CD4-positive, alpha-beta T cell (primary cell): ENCODE data around the gene LIPE. TPM values are rescaled to one million over a fixed set of nuclear protein-coding genes. Genes with fewer than 3 reads are reported as not detected.
A peak's percentile ranks its signal among the peaks of the same experiment; 100 is the strongest.

Source experiments
- ATAC-seq: fragments of 200-7000 bp; cut with Tn5 transposase; one replicate; pipeline ENCODE4 v1.10.0; 2022; ENCODE audit warnings: mild to moderate bottlenecking; ENCODE audit not compliant: poor library complexity
- CTCF ChIA-PET: fragments of 350-600 bp; sonication (Branson Sonifier 250); formaldehyde crosslinking; loops from one replicate; lab custom pipeline; 2021; ENCODE audit warnings: antibody characterized with exemption, inconsistent platforms; lab: Charles Lee
- POLR2A ChIA-PET: fragments of 350-600 bp; sonication (Branson Sonifier 250); formaldehyde crosslinking; loops from one replicate; lab custom pipeline; 2021; ENCODE audit warnings: antibody characterized with exemption, inconsistent platforms; lab: Charles Lee
- DNase-seq, 14 experiments: peaks; one replicate each; pipeline ENCODE4 v3.0.0-alpha.2; 2013 to 2020; ENCODE audit warnings: mixed read lengths in 2 of 14
- H3K27ac ChIP-seq, 2 donors: one replicate each; pipeline versions ENCODE4 v1.5.1 to v1.7.0; 2013; ENCODE audit warnings: low read length in 2 of 2, low read depth in 1 of 2, mild to moderate bottlenecking in 1 of 2
- H3K27me3 ChIP-seq, 2 experiments: 1 replicate in 1 of 2; 2 replicates in 1 of 2; pipeline versions ENCODE4 v1.6.1 to v1.7.0; 2013; ENCODE audit warnings: low read length in 2 of 2, control low read depth in 1 of 2, mild to moderate bottlenecking in 1 of 2, moderate library complexity in 1 of 2; ENCODE audit not compliant: insufficient read depth in 2 of 2, control insufficient read depth in 1 of 2
- H3K36me3 ChIP-seq: one replicate; pipeline ENCODE4 v1.6.1; 2013; ENCODE audit warnings: low read length, control low read depth; ENCODE audit not compliant: insufficient read depth
- H3K4me1 ChIP-seq: one replicate; pipeline ENCODE4 v1.6.1; 2013; ENCODE audit warnings: low read length, control low read depth; ENCODE audit not compliant: insufficient read depth
- H3K4me3 ChIP-seq: one replicate; pipeline ENCODE4 v1.5.1; 2013; ENCODE audit warnings: mild to moderate bottlenecking, low read length, moderate library complexity
- H3K9me3 ChIP-seq, 2 experiments: 1 replicate in 1 of 2; 2 replicates in 1 of 2; pipeline versions ENCODE4 v1.6.1 to v1.7.0; 2013; ENCODE audit warnings: low read length in 2 of 2, mild to moderate bottlenecking in 2 of 2, control low read depth in 1 of 2, moderate library complexity in 1 of 2; ENCODE audit not compliant: control insufficient read depth in 1 of 2, insufficient read depth in 1 of 2
- H3K27ac Mint-ChIP-seq: one replicate; pipeline ENCODE4 v1.8.0; 2020; ENCODE audit warnings: mixed read lengths
- H3K27me3 Mint-ChIP-seq: one replicate; pipeline ENCODE4 v1.8.0; 2021; ENCODE audit warnings: mixed read lengths
- H3K36me3 Mint-ChIP-seq: one replicate; pipeline ENCODE4 v1.8.0; 2021; ENCODE audit warnings: low read depth, mixed read lengths
- H3K4me1 Mint-ChIP-seq: one replicate; pipeline ENCODE4 v1.8.0; 2021; ENCODE audit warnings: low read depth, mixed read lengths
- H3K4me3 Mint-ChIP-seq: one replicate; pipeline ENCODE4 v1.8.0; 2020; ENCODE audit warnings: mild to moderate bottlenecking, mixed read lengths
- H3K9me3 Mint-ChIP-seq: one replicate; pipeline ENCODE4 v1.8.0; 2020; ENCODE audit warnings: mixed read lengths
- intact Hi-C, 2 experiments: fragments of 100-400 bp; cut with DNase I in 1 of 2; cut with micrococcal nuclease in 1 of 2; formaldehyde crosslinking; loops; one replicate each; pipeline versions ENCODE4 v1.15.1 to v1.9.0; 2023 to 2025; cut with DNase I, micrococcal nuclease
- total RNA-seq, 174 experiments: library from RNA in 2 of 174; stranded (reverse) in 2 of 174; gene quantifications; one replicate each; pipeline ENCODE4 v1.2.3 and lab custom pipeline; 2021 to 2026
- TF ChIP-seq, protein P1 (sequence below): fragments of 200-600 bp; IDR thresholded peaks from one replicate; pipeline ENCODE4 v1.8.0; 2022; ENCODE audit warnings: antibody characterized with exemption, mild to moderate bottlenecking

LIPE gene
- total RNA-seq, 2 experiments from 2014 or later, result 7.6 to 8.2 TPM

DNA sequence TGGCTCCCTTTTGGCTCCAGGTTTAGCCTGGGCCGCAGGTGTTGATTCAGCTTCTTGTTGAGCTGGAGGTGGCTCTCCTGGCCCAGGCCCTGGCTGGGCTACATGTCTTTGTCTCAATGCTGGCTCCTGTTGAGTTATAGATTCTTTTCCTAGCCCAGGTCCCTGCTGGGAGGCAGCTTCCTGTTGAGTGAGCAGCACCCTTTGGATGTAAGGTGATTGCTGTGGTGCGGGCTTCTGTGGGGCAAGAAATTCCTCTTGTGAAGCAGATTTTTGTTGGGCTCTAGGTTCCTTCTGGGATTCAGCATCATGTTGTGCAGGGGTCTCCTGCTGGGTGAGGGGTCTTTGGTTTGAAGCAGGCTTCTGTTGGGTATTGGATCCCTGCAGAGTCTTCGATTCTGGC, 545 bp downstream of the LIPE start:
- Mint-ChIP-seq H3K4me1 (peaks cover 30% of the 10 kb centered on the region), H3K27me3 (no peaks in the 10 kb centered on the region), H3K27ac (no peak overlapping the region), H3K4me3 (peak overlapping the region; percentile 34), H3K9me3 (no peaks in the 10 kb centered on the region), H3K36me3 (peaks cover 10% of the 10 kb centered on the region)
- no peak for ATAC-seq
- CTCF ChIA-PET, result interaction anchor here (1.1 kb wide), 1 partner anchor 14 kb away, joined by 3 read pairs; no protein-coding TSS in a partner anchor
- no peak for DNase-seq
- H3K9me3 ChIP-seq, result no peaks in the 10 kb centered on the region
- H3K4me3 ChIP-seq, result no peak overlapping the region
- TF ChIP-seq, protein P1, sequence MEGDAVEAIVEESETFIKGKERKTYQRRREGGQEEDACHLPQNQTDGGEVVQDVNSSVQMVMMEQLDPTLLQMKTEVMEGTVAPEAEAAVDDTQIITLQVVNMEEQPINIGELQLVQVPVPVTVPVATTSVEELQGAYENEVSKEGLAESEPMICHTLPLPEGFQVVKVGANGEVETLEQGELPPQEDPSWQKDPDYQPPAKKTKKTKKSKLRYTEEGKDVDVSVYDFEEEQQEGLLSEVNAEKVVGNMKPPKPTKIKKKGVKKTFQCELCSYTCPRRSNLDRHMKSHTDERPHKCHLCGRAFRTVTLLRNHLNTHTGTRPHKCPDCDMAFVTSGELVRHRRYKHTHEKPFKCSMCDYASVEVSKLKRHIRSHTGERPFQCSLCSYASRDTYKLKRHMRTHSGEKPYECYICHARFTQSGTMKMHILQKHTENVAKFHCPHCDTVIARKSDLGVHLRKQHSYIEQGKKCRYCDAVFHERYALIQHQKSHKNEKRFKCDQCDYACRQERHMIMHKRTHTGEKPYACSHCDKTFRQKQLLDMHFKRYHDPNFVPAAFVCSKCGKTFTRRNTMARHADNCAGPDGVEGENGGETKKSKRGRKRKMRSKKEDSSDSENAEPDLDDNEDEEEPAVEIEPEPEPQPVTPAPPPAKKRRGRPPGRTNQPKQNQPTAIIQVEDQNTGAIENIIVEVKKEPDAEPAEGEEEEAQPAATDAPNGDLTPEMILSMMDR, result no peak
- no peaks in the 10 kb centered on the region for H3K36me3 ChIP-seq
- intact Hi-C loops, result loop anchor here in 1 of 2 experiments (10.0 kb wide), 1 partner anchor 142 kb away; no protein-coding TSS in a partner anchor
- no peak overlapping the region for H3K27ac ChIP-seq
- H3K4me1 ChIP-seq, result peaks cover 26% of the 10 kb centered on the region
- H3K27me3 ChIP-seq, result no peaks in the 10 kb centered on the region
- POLR2A ChIA-PET, result interaction anchor here (0.6 kb wide), 1 partner anchor 9 kb away, joined by 3 read pairs; no protein-coding TSS in a partner anchor

DNA sequence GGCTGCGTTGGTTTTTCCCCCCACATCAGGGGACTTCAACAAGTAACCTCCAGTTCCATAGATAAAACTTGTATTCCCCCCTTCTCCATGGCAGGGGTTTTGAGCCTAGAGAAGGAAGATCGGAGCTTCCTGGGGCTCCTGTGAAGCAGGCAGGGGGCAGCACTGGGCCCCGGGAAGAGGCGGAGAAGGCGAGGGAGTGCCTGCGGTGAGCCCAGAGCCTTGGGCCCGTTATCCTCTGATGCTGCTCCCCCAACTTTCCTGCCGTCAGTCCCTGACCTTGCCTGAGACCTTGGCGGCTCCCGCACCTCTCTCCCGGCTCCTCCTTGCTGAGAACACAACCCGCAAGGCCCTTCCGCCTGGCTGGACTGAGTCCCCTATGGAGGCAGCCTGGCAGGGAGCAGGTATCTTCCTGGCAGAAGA, 2.5 kb downstream of the LIPE start:
- ChIA-PET POLR2A (interaction anchor here (1.0 to 2.2 kb wide), 5 partner anchors 14 to 292 kb away, joined by 3 to 11 read pairs (median 7); partner anchors contain the start of gene POU2F2), CTCF (interaction anchor here (1.9 to 2.3 kb wide), 2 partner anchors 14 to 16 kb away, joined by 5 to 17 read pairs; no protein-coding TSS in a partner anchor)
- intact Hi-C loops, result loop anchor here (5.0 to 10.0 kb wide), 5 partner anchors 37 to 317 kb away; partner anchors contain the start of genes MEGF8 (in 1 of the 2) and POU2F2 (in 1 of the 2)
- Histone ChIP-seq H3K27me3 (no peaks in the 10 kb centered on the region), H3K4me1 (peaks cover 45% of the 10 kb centered on the region), H3K27ac (no peak overlapping the region), H3K4me3 (no peak overlapping the region), H3K36me3 (no peaks in the 10 kb centered on the region), H3K9me3 (no peaks in the 10 kb centered on the region)
- no peak overlapping the region for H3K27ac Mint-ChIP-seq
- ATAC-seq (no peak), DNase-seq (peak in 1 of 14 experiments; percentile 26)
- no peaks in the 10 kb centered on the region for H3K27me3 Mint-ChIP-seq
- peaks cover 10% of the 10 kb centered on the region for H3K36me3 Mint-ChIP-seq
- peak overlapping the region; percentile 92 for H3K4me3 Mint-ChIP-seq
- TF ChIP-seq, protein P1, result no peak
- H3K9me3 Mint-ChIP-seq, result no peaks in the 10 kb centered on the region
- H3K4me1 Mint-ChIP-seq, result peaks cover 49% of the 10 kb centered on the region

DNA sequence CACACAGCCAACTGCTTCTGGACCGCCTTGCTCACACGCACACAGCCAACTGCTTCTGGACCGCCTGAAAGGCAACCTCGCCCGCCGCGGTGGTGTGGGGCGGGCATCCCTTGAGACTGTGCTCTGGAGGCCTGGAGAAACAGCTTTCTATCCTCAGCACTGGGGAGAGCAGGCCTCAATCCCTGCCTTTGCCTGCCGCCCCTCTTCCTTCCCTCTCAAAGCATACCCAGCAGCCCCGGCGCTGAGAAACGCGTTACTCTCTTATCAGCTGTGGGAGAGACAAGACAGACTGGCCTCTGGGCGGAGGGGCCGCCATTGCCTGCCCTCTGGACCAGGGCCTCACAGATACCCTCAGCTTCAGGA, 2.9 kb downstream of the LIPE start:
- DNase-seq, result no peak
- H3K27me3 ChIP-seq, result no peaks in the 10 kb centered on the region
- ATAC-seq, result no peak
- intact Hi-C loops, result loop anchor here (5.0 to 10.0 kb wide), 5 partner anchors 37 to 317 kb away; partner anchors contain the start of genes MEGF8 (in 1 of the 2) and POU2F2 (in 1 of the 2)
- H3K27ac ChIP-seq, result peak overlapping the region in 1 of 2 donors; percentile 80
- H3K4me3 Mint-ChIP-seq, result peak overlapping the region; percentile 92
- peaks cover 49% of the 10 kb centered on the region for H3K4me1 Mint-ChIP-seq
- CTCF ChIA-PET, result interaction anchor here (1.4 to 2.3 kb wide), 3 partner anchors 14 to 26 kb away, joined by 5 to 17 read pairs (median 5); no protein-coding TSS in a partner anchor
- POLR2A ChIA-PET, result interaction anchor here (0.6 to 2.2 kb wide), 7 partner anchors 9 to 291 kb away, joined by 3 to 11 read pairs (median 7); partner anchors contain the start of gene POU2F2
- H3K4me3 ChIP-seq, result peak overlapping the region; percentile 80
- H3K36me3 ChIP-seq, result no peaks in the 10 kb centered on the region
- H3K27ac Mint-ChIP-seq, result no peak overlapping the region
- TF ChIP-seq, protein P1, result no peak
- H3K4me1 ChIP-seq, result peaks cover 46% of the 10 kb centered on the region
- H3K36me3 Mint-ChIP-seq, result peaks cover 10% of the 10 kb centered on the region
- no peaks in the 10 kb centered on the region for H3K9me3 ChIP-seq
- no peaks in the 10 kb centered on the region for H3K9me3 Mint-ChIP-seq
- no peaks in the 10 kb centered on the region for H3K27me3 Mint-ChIP-seq
